K562 (cell line): ENCODE measurements around the gene ANK3. TPM values are rescaled to one million over a fixed set of nuclear protein-coding genes. Genes with fewer than 3 reads are reported as not detected.

Source experiments
- ARID3A ChIP-seq: IDR thresholded peaks from 2 replicates; pipeline ENCODE4 v1.6.1; 2012; ENCODE audit warnings: low read depth, low read length, improper control_type of control experiment, borderline replicate concordance
- CUX1 ChIP-seq: fragments of 200-800 bp; sonication (Bioruptor generic); IDR thresholded peaks from 2 replicates; pipeline ENCODE4 v1.6.1; 2016; ENCODE audit warnings: missing genetic modification characterization, missing compliant biosample characterization
- ERF ChIP-seq: fragments of 450-650 bp; formaldehyde crosslinking; IDR thresholded peaks from 2 replicates; pipeline ENCODE4 v1.4.0; 2020; ENCODE audit warnings: mild to moderate bottlenecking, mixed read lengths
- ETV5 ChIP-seq: sonication (generic); formaldehyde crosslinking; IDR thresholded peaks from 2 replicates; pipeline ENCODE4 v1.4.0; 2020; ENCODE audit warnings: low read depth, mild to moderate bottlenecking, missing genetic modification reagents
- HDAC2 ChIP-seq: fragments of 450-650 bp; IDR thresholded peaks from 2 replicates; pipeline ENCODE4 v1.6.1; 2016; ENCODE audit warnings: mild to moderate bottlenecking
- HEY1 ChIP-seq: fragments of 250-450 bp; sonication (Bioruptor Pico); IDR thresholded peaks from 2 replicates; pipeline ENCODE4 v1.5.0; 2020; ENCODE audit warnings: mild to moderate bottlenecking, moderate library complexity, borderline replicate concordance
- ILF3 ChIP-seq: fragments of 450-650 bp; IDR thresholded peaks from 2 replicates; pipeline ENCODE4 v1.6.1; 2018; ENCODE audit warnings: antibody characterized with exemption, mild to moderate bottlenecking, moderate library complexity, borderline replicate concordance
- IRF2 ChIP-seq: sonication (generic); formaldehyde crosslinking; IDR thresholded peaks from 2 replicates; pipeline ENCODE4 v1.8.1; 2022; ENCODE audit warnings: mild to moderate bottlenecking, missing genetic modification reagents
- IRF9 ChIP-seq: fragments of 450-650 bp; IDR thresholded peaks from 2 replicates; pipeline ENCODE4 v1.6.1; 2016; ENCODE audit warnings: missing biosample characterization, missing genetic modification characterization
- LARP7 ChIP-seq: fragments of 450-650 bp; IDR thresholded peaks from 2 replicates; pipeline ENCODE4 v1.6.1; 2016
- MEF2D ChIP-seq: conservative IDR thresholded peaks from 2 replicates; pipeline ENCODE4 v1.6.1; 2016; ENCODE audit warnings: low read depth, missing genetic modification characterization, missing compliant biosample characterization
- NBN ChIP-seq: fragments of 450-650 bp; IDR thresholded peaks from 2 replicates; pipeline ENCODE4 v1.6.1; 2016; ENCODE audit warnings: low read depth, mild to moderate bottlenecking
- PREB ChIP-seq: sonication (generic); formaldehyde crosslinking; IDR thresholded peaks from 2 replicates; pipeline ENCODE4 v1.8.1; 2023; ENCODE audit warnings: mild to moderate bottlenecking, missing genetic modification reagents
- PYGO2 ChIP-seq: fragments of 450-650 bp; IDR thresholded peaks from 2 replicates; pipeline ENCODE4 v1.6.1; 2016; ENCODE audit warnings: mild to moderate bottlenecking, missing genetic modification characterization, moderate library complexity, missing compliant biosample characterization
- YY1 ChIP-seq, 3 experiments: IDR thresholded peaks; 2 replicates each; pipeline ENCODE4 v1.6.1; 2011; ENCODE audit warnings: low read length in 2 of 3, mild to moderate bottlenecking in 2 of 3, moderate library complexity in 2 of 3, borderline replicate concordance in 1 of 3, control low read depth in 1 of 3, low read depth in 1 of 3; ENCODE audit not compliant: insufficient read depth in 3 of 3, insufficient replicate concordance in 2 of 3, control insufficient read depth in 1 of 3, insufficient read length in 1 of 3; ENCODE audit errors: extremely low read depth in 1 of 3
- ZFX ChIP-seq: sonication (generic); formaldehyde crosslinking; IDR thresholded peaks from 2 replicates; pipeline ENCODE4 v1.8.0; 2022; ENCODE audit warnings: mild to moderate bottlenecking, missing genetic modification reagents, moderate library complexity
- ZNF778 ChIP-seq: fragments of 450-650 bp; formaldehyde crosslinking; IDR thresholded peaks from 2 replicates; pipeline ENCODE4 v1.4.0; 2020; ENCODE audit warnings: mild to moderate bottlenecking, moderate library complexity
- polyA plus RNA-seq, 8 experiments: library from polyadenylated mRNA; depleted of rRNA in 4 of 8; stranded (reverse) in 5 of 8; unstranded in 3 of 8; fragments of >200 nt; fragmentation: Nextera tagmentation in 2 of 8; fragmentation: Illumina TruSeq in 1 of 8; extraction: Ambion mirVana in 2 of 8; extraction: Trizol in 1 of 8; gene quantifications; 2 replicates each; pipeline versions ENCODE4 v1.2.1 to v1.2.3, GENCODE V29; 2011 to 2014; ENCODE audit warnings: inconsistent platforms in 1 of 8, missing spikeins in 1 of 8
- total RNA-seq, 7 experiments: library from RNA; depleted of rRNA in 6 of 7; stranded (reverse); fragments of >200 nt in 6 of 7; fragmentation: Illumina TruSeq in 2 of 7; extraction: Trizol in 2 of 7; gene quantifications; 2 replicates each; pipeline versions ENCODE4 v1.2.1 to v1.2.3, GENCODE V29; 2011 to 2021; ENCODE audit warnings: low replicate concordance in 1 of 7

Gene ANK3
- total and polyA plus RNA-seq, 9 of the 15 experiments (the other 6 are each of a cell fraction or from before 2014, with no cell fraction given) = 10.0 to 32.3 (median 17.9) TPM

- TF ChIP-seq IRF2 (CRISPR knock-in tag) (no peak), ERF (CRISPR knock-in tag) (0 out of 2 replicates have a peak, but pooled peaks have one; percentile 35), ZNF778 (CRISPR knock-in tag) (no peak), NBN (peak; percentile 72), HEY1 (CRISPR knock-in tag) (no peak; the same call in 1 of the 2 replicates), HDAC2 (peak; percentile 69; the same call in 1 of the 2 replicates), ILF3 (0 out of 2 replicates have a peak, but pooled peaks have one; percentile 43), YY1 (IDR thresholded peaks at IDR 0.05; ENCODE audit: borderline replicate concordance in 1 of 3, control insufficient read depth in 1 of 3, extremely low read depth in 1 of 3, insufficient read depth in 3 of 3, insufficient read length in 1 of 3, insufficient replicate concordance in 2 of 3, low read depth in 1 of 3, low read length in 2 of 3) (peak in 1 of 3 experiments; percentile 41), LARP7 (no peak), IRF9 (peak; percentile 46; the same call in 1 of the 2 replicates), ETV5 (CRISPR knock-in tag) (0 out of 2 replicates have a peak, but pooled peaks have one; percentile 49), MEF2D (tag) (peak; percentile 90), CUX1 (CRISPR knock-in tag) (peak; percentile 73; the same call in 1 of the 2 replicates), PREB (CRISPR knock-in tag) (no peak), ZFX (CRISPR knock-in tag) (peak; percentile 61), PYGO2 (peak; percentile 14; the same call in 1 of the 2 replicates), ARID3A (peak; percentile 87)
These were observed 89.5 kb downstream of the ANK3 start (continued) for GRCh38 chr10:60299961-60300883.
